HCT116 (cell line): Measurements from ENCODE around the gene TANGO6. TPM values are rescaled to one million over a fixed set of nuclear protein-coding genes. Genes with fewer than 3 reads are reported as not detected.

Source experiments
- ATAC-seq: fragments of 200-7000 bp; cut with Tn5 transposase; 2 replicates; pipeline ENCODE4 v1.9.1; 2020; ENCODE audit warnings: mild to moderate bottlenecking, moderate library complexity
- BruUV-seq: library from RNA; stranded (reverse); fragments of 400-500 nt; replicated peaks from 2 replicates; lab custom pipeline; 2021; lab: Mats Ljungman, UMichigan
- CTCF ChIA-PET: fragments of 300-600 bp; sonication (Branson Sonifier 250); formaldehyde crosslinking; loops from one replicate; lab custom pipeline; 2021; ENCODE audit warnings: antibody characterized with exemption; lab: Charles Lee
- POLR2A ChIA-PET: fragments of 300-600, 350-600 bp; sonication (Branson Sonifier 250); formaldehyde crosslinking; loops from one replicate; lab custom pipeline; 2021; ENCODE audit warnings: antibody characterized with exemption; lab: Charles Lee
- RAD21 ChIA-PET, 2 experiments: fragments of 300-600 bp; sonication (Branson Sonifier 250); formaldehyde crosslinking; loops; one replicate each; lab custom pipeline; 2023; ENCODE audit warnings: low total read pairs in 2 of 2; ENCODE audit not compliant: uncharacterized antibody in 2 of 2, unreplicated experiment in 2 of 2, low non-redundant PET in 1 of 2; lab: Charles Lee
- DNase-seq: peaks from one replicate; pipeline ENCODE4 v3.0.0-alpha.2; 2010; ENCODE audit warnings: low read depth, low spot score
- H2AFZ ChIP-seq: fragments of 200-600 bp; shearing (Covaris generic), sonication (generic); 2 replicates; pipeline ENCODE4 v1.6.1; 2017; ENCODE audit warnings: low read depth, mixed run types, mixed read lengths, antibody characterized with exemption, low read length; ENCODE audit not compliant: poor library complexity, severe bottlenecking
- H3K27ac ChIP-seq: 2 replicates; pipeline ENCODE4 v1.5.1; 2012; ENCODE audit warnings: low read depth, low read length
- H3K27me3 ChIP-seq: fragments of 200-600 bp; sonication (generic); 2 replicates; pipeline ENCODE4 v1.6.1; 2016; ENCODE audit warnings: mixed run types, low read length, mixed read lengths; ENCODE audit not compliant: insufficient read depth
- H3K36me3 ChIP-seq, 2 experiments: fragments of 200-500 bp in 1 of 2; fragments of 200-600 bp in 1 of 2; sonication (Bioruptor generic) in 1 of 2; sonication (generic) in 1 of 2; 2 replicates each; pipeline versions ENCODE4 v1.5.1 to v1.6.1; 2014 to 2016; ENCODE audit warnings: low read length in 2 of 2, inconsistent platforms in 1 of 2, mixed read lengths in 1 of 2, mixed run types in 1 of 2; ENCODE audit not compliant: insufficient read depth in 2 of 2, control insufficient read depth in 1 of 2
- H3K4me1 ChIP-seq, 2 experiments: fragments of 200-600 bp in 1 of 2; sonication (generic) in 1 of 2; 2 replicates each; pipeline versions ENCODE4 v1.5.1 to v1.6.1; 2012 to 2017; ENCODE audit warnings: low read length in 2 of 2, inconsistent platforms in 1 of 2, mild to moderate bottlenecking in 1 of 2, mixed read lengths in 1 of 2, mixed run types in 1 of 2, moderate library complexity in 1 of 2; ENCODE audit not compliant: insufficient read depth in 2 of 2, control insufficient read depth in 1 of 2
- H3K4me2 ChIP-seq: fragments of 200-600 bp; sonication (generic); 2 replicates; pipeline ENCODE4 v1.6.1; 2017; ENCODE audit warnings: mixed run types, low read length, mixed read lengths
- H3K4me3 ChIP-seq, 2 experiments: fragments of 200-600 bp in 1 of 2; sonication (generic) in 1 of 2; replicated peaks in 1 of 2; 2 replicates each; pipeline ENCODE4 v1.5.1; 2011 to 2016; ENCODE audit warnings: low read length in 2 of 2, control low read depth in 1 of 2, low read depth in 1 of 2, mild to moderate bottlenecking in 1 of 2, mixed read lengths in 1 of 2, mixed run types in 1 of 2
- H3K79me2 ChIP-seq: fragments of 200-600 bp; sonication (generic); 2 replicates; pipeline ENCODE4 v1.6.1; 2017; ENCODE audit warnings: mild to moderate bottlenecking, mixed run types, low read length, moderate library complexity, mixed read lengths; ENCODE audit not compliant: insufficient read depth
- H3K9ac ChIP-seq: fragments of 200-600 bp; sonication (generic); 2 replicates; pipeline ENCODE4 v1.6.1; 2016; ENCODE audit warnings: low read length, mixed read lengths
- H3K9me2 ChIP-seq: fragments of 200-600 bp; sonication (generic), shearing (Covaris generic); 2 replicates; pipeline ENCODE4 v1.6.1; 2017; ENCODE audit warnings: mixed run types, mild to moderate bottlenecking, moderate library complexity; ENCODE audit not compliant: insufficient read depth
- H3K9me3 ChIP-seq, 2 experiments: fragments of 200-500 bp in 1 of 2; fragments of 200-600 bp in 1 of 2; sonication (Bioruptor generic) in 1 of 2; sonication (generic) in 1 of 2; 2 replicates each; pipeline ENCODE4 v1.6.1; 2014 to 2017; ENCODE audit warnings: low read length in 2 of 2, mixed read lengths in 2 of 2, inconsistent platforms in 1 of 2, low read depth in 1 of 2, mild to moderate bottlenecking in 1 of 2, mixed run types in 1 of 2, moderate library complexity in 1 of 2; ENCODE audit not compliant: control insufficient read depth in 1 of 2, insufficient read depth in 1 of 2
- H4K20me1 ChIP-seq: fragments of 200-600 bp; sonication (generic), shearing (Covaris generic); 2 replicates; pipeline ENCODE4 v1.6.1; 2017; ENCODE audit warnings: mixed run types, mild to moderate bottlenecking, moderate library complexity; ENCODE audit not compliant: insufficient read depth
- ATF3 ChIP-seq: IDR thresholded peaks from 2 replicates; pipeline ENCODE4 v1.6.1; 2012
- CBX3 ChIP-seq: IDR thresholded peaks from 2 replicates; pipeline ENCODE4 v1.6.1; 2012; ENCODE audit warnings: low read depth
- CEBPB ChIP-seq: IDR thresholded peaks from 2 replicates; pipeline ENCODE4 v1.6.1; 2012; ENCODE audit warnings: low read depth
- CTCF ChIP-seq, 3 experiments: fragments of 200-600 bp in 1 of 3; sonication (generic) in 1 of 3; IDR thresholded peaks in 2 of 3; conservative IDR thresholded peaks in 1 of 3; 2 replicates each; pipeline ENCODE4 v1.5.1; 2012 to 2017; ENCODE audit warnings: low read depth in 2 of 3, low read length in 2 of 3, antibody characterized with exemption in 1 of 3, borderline replicate concordance in 1 of 3, control low read depth in 1 of 3, mild to moderate bottlenecking in 1 of 3, mixed read lengths in 1 of 3, mixed run types in 1 of 3, moderate library complexity in 1 of 3; ENCODE audit not compliant: insufficient read depth in 1 of 3
- ELF1 ChIP-seq: IDR thresholded peaks from 2 replicates; pipeline ENCODE4 v1.6.1; 2012; ENCODE audit warnings: low read depth, borderline replicate concordance
- EZH2 ChIP-seq: fragments of 200-600 bp; sonication (generic); IDR thresholded peaks from 2 replicates; pipeline ENCODE4 v1.6.1; 2017; ENCODE audit warnings: antibody characterized with exemption, mixed run types
- EZH2phosphoT487 ChIP-seq: fragments of 200-600 bp; IDR thresholded peaks from 2 replicates; pipeline ENCODE4 v1.6.1; 2018; ENCODE audit warnings: antibody characterized with exemption, borderline replicate concordance
- MAX ChIP-seq: IDR thresholded peaks from 2 replicates; pipeline ENCODE4 v1.6.1; 2012
- POLR2A ChIP-seq: IDR thresholded peaks from 2 replicates; pipeline ENCODE4 v1.7.0; 2011; ENCODE audit warnings: borderline replicate concordance; ENCODE audit not compliant: insufficient read depth, insufficient read length; ENCODE audit errors: extremely low read depth
- POLR2AphosphoS5 ChIP-seq: IDR thresholded peaks from 2 replicates; pipeline ENCODE4 v1.6.1; 2011; ENCODE audit warnings: mild to moderate bottlenecking, low read depth, low read length, moderate library complexity
- RAD21 ChIP-seq: IDR thresholded peaks from 2 replicates; pipeline ENCODE4 v1.6.1; 2012; ENCODE audit warnings: low read depth, mild to moderate bottlenecking
- REST ChIP-seq: IDR thresholded peaks from 2 replicates; pipeline ENCODE4 v1.6.1; 2012; ENCODE audit warnings: low read depth
- SIN3A ChIP-seq: IDR thresholded peaks from 2 replicates; pipeline ENCODE4 v1.6.1; 2012; ENCODE audit warnings: low read depth
- SP1 ChIP-seq: IDR thresholded peaks from 2 replicates; pipeline ENCODE4 v1.6.1; 2012; ENCODE audit warnings: low read depth
- SRF ChIP-seq: IDR thresholded peaks from 2 replicates; pipeline ENCODE4 v1.6.1; 2012; ENCODE audit warnings: low read depth
- ZFX ChIP-seq: fragments of 450-650 bp; IDR thresholded peaks from 2 replicates; pipeline ENCODE4 v1.6.1; 2017
- ZNF274 ChIP-seq: fragments of 200-500 bp; sonication (Bioruptor generic); IDR thresholded peaks from 2 replicates; pipeline ENCODE4 v1.6.1; 2014; ENCODE audit warnings: mild to moderate bottlenecking, low read depth, low read length, inconsistent platforms
- intact Hi-C: fragments of 100-400 bp; cut with micrococcal nuclease; formaldehyde crosslinking; loops from 2 replicates; pipeline ENCODE4 v1.10.0; 2022
- total RNA-seq: library from RNA; stranded (reverse); gene quantifications from one replicate; pipeline ENCODE4 v1.2.1, GENCODE V29; 2021; ENCODE audit not compliant: unreplicated experiment

Gene TANGO6
- total RNA-seq, 1 experiment from 2014 or later, result 16.4 TPM

- TF ChIP-seq RAD21 (no peak), ATF3 (no peak), ELF1 (no peak), ZNF274 (no peak), SP1 (no peak), EZH2 (no peak), CBX3 (no peak), CTCF (IDR thresholded peaks at IDR 0.05 in 2 of 3, conservative IDR thresholded peaks at IDR 0.05 in 1 of 3; ENCODE audit: borderline replicate concordance in 1 of 3, insufficient read depth in 1 of 3, low read depth in 2 of 3, low read length in 2 of 3) (no peak), MAX (no peak), EZH2phosphoT487 (no peak), SRF (no peak), ZFX (no peak), POLR2AphosphoS5 (no peak), CEBPB (no peak), POLR2A (no peak), SIN3A (no peak), REST (no peak)
- POLR2A ChIA-PET, result interaction anchor here (0.5 to 1.1 kb wide), 2 partner anchors 15 to 97 kb away, joined by 3 to 4 read pairs; no protein-coding TSS in a partner anchor
- no peak overlapping the region for H3K4me3 ChIP-seq
- RAD21 ChIA-PET, result no interaction called here
- CTCF ChIA-PET, result no interaction called here
- no peaks in the 10 kb centered on the region for H3K27me3 ChIP-seq
- H2AFZ ChIP-seq, result no peak overlapping the region
- H3K36me3 ChIP-seq, result no peaks in the 10 kb centered on the region
- DNase-seq, result no peak
- no peak for ATAC-seq
- no TSS peak for BruUV-seq
- intact Hi-C loops, result loop anchor here (5.0 kb wide), 2 partner anchors 67 to 187 kb away; partner anchors contain the start of gene HAS3
- no peaks in the 10 kb centered on the region for H4K20me1 ChIP-seq
- peak overlapping the region; percentile 89 for H3K27ac ChIP-seq
- no peaks in the 10 kb centered on the region for H3K79me2 ChIP-seq
- H3K9me3 ChIP-seq, result no peaks in the 10 kb centered on the region
- H3K4me2 ChIP-seq, result 0 out of 2 replicates have a peak overlapping the region, but pooled peaks have one; percentile 1
- H3K4me1 ChIP-seq, result peaks cover 42 to 63% of the 10 kb centered on the region in 2 experiments
- H3K9ac ChIP-seq, result 0 out of 2 replicates have a peak overlapping the region, but pooled peaks have one; percentile 14
- H3K9me2 ChIP-seq, result no peaks in the 10 kb centered on the region
Measured at GRCh38 chr16:68920349-68920748, 77.0 kb downstream of the TANGO6 start.
